NCI-H446 (cell line): Measurements from ENCODE around the gene MRC1.

Experiments used
- DNase-seq, 2 experiments: peaks; one replicate each; lab custom pipeline; 2025; lab: John Stamatoyannopoulos, UW

MRC1 gene

GRCh38 chr10:17847585-17848296, 38.6 kb downstream of the MRC1 start:
- DNase-seq, result peak in 1 of 2 experiments; percentile 20

- no peak for DNase-seq
These were observed 39.5 kb downstream of the MRC1 start for GRCh38 chr10:17848646-17849045.

GRCh38 chr10:17850501-17850900, 41.4 kb downstream of the MRC1 start:
- peak in 1 of 2 experiments; percentile 9 for DNase-seq

- DNase-seq, result peak; percentile 59 to 87
These were observed 42.5 kb downstream of the MRC1 start for GRCh38 chr10:17851611-17852010.

GRCh38 chr10:17854044-17854652, 45.0 kb downstream of the MRC1 start:
- DNase-seq, result no peak

GRCh38 chr10:17857040-17857439, 47.9 kb downstream of the MRC1 start:
- no peak for DNase-seq

GRCh38 chr10:17859492-17860156, 50.5 kb downstream of the MRC1 start:
- DNase-seq, result no peak

GRCh38 chr10:17861760-17862159, 52.6 kb downstream of the MRC1 start:
- DNase-seq, result no peak

GRCh38 chr10:17865351-17865750, 56.2 kb downstream of the MRC1 start:
- no peak for DNase-seq

GRCh38 chr10:17866346-17866745, 57.2 kb downstream of the MRC1 start:
- DNase-seq, result no peak

- DNase-seq, result no peak
These were observed 57.9 kb downstream of the MRC1 start for GRCh38 chr10:17867056-17867455.

GRCh38 chr10:17871036-17871435, 61.9 kb downstream of the MRC1 start:
- no peak for DNase-seq

GRCh38 chr10:17872191-17873091, 63.3 kb downstream of the MRC1 start:
- DNase-seq, result peak; percentile 22 to 60

- no peak for DNase-seq
These were observed 64.8 kb downstream of the MRC1 start for GRCh38 chr10:17873946-17874345.

GRCh38 chr10:17877121-17877520, 68.0 kb downstream of the MRC1 start:
- no peak for DNase-seq

GRCh38 chr10:17878896-17879295, 69.7 kb downstream of the MRC1 start:
- DNase-seq, result peak; percentile 6 to 8

GRCh38 chr10:17880601-17881000, 71.5 kb downstream of the MRC1 start:
- DNase-seq, result no peak

- DNase-seq, result no peak
These were observed 73.4 kb downstream of the MRC1 start for GRCh38 chr10:17882557-17882956.

- no peak for DNase-seq
These were observed 74.5 kb downstream of the MRC1 start for GRCh38 chr10:17883621-17884020.

GRCh38 chr10:17888189-17888588, 79.0 kb downstream of the MRC1 start:
- DNase-seq, result no peak

GRCh38 chr10:17891435-17891834, 82.3 kb downstream of the MRC1 start:
- DNase-seq, result no peak

- DNase-seq, result no peak
These were observed 95.4 kb downstream of the MRC1 start for GRCh38 chr10:17904564-17904963.
